Activated naive CD8-positive, alpha-beta T cell treated with anti-CD3 and anti-CD28 coated beads, Interleukin-2, amount 50 U/mL, for 16 hours (primary cell): ENCODE data around the gene SPATA31A6.
"Not testable (repeated sequence)": the region's sequence is repeated elsewhere in the genome, so short reads cannot be mapped to it uniquely, and the experiment has no call there.

Experiments
- DNase-seq: peaks from one replicate; pipeline ENCODE4 v3.0.0-alpha.2; 2020; ENCODE audit warnings: low read depth, low spot score

The SPATA31A6 gene

GRCh38 chr9:42183359-42183758 lies at the start of gene SPATA31A6:
Gene SPATA31A6 (plus strand): TSS chr9:42183659. CDS start chr9:42183688, 29 bp downstream.
- not testable (repeated sequence) for DNase-seq

DNA sequence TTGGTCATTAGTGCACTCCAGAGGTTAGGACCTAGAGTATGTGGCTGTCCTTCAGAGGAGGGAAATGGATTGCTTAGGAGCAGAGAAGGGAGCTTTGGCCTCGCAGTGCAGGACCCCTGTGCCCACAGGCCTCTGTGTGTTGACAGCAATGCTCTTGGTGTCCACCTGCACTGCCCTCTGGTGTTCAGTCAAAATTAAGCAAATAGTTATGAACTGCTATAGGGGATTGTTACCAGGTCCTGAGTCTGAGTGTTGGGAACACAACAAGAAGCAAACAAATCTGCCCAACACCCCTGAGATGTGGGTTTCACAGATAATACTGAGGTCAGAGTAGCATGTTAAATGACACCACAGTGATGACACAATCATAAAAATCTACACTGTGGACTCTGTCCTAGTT lies 23.2 kb upstream of the SPATA31A6 start:
- DNase-seq, result not testable (repeated sequence)

GRCh38 chr9:42219861-42220260 lies 36.4 kb downstream of the SPATA31A6 start:
- not testable (repeated sequence) for DNase-seq

GRCh38 chr9:42223230-42223629 lies 39.8 kb downstream of the SPATA31A6 start:
- DNase-seq, result not testable (repeated sequence)

DNA sequence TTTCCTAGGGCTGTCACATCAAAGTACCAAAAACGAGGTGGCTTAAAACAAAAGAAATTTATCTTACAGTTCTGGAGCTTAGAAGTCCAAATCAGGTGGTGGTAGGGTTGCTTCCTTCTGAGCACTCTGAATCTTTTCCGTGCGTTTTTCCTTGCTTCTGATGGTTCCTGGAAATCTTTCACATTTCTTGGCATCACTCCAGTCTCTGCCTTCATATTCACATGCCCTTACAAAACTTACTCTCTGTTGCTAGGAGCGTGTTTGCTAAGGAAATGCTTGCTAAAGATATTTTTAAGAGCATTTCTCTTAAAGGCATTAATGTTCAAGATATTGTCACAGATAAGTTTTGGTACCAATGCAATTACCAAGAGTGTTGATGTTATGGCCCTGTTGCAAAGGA lies 49.6 kb downstream of the SPATA31A6 start:
- not testable (repeated sequence) for DNase-seq

- not testable (repeated sequence) for DNase-seq
Observed at GRCh38 chr9:42234610-42235009, 51.2 kb downstream of the SPATA31A6 start.

- DNase-seq, result not testable (repeated sequence)
Observed at GRCh38 chr9:42235352-42235991, 52.0 kb downstream of the SPATA31A6 start.

DNA sequence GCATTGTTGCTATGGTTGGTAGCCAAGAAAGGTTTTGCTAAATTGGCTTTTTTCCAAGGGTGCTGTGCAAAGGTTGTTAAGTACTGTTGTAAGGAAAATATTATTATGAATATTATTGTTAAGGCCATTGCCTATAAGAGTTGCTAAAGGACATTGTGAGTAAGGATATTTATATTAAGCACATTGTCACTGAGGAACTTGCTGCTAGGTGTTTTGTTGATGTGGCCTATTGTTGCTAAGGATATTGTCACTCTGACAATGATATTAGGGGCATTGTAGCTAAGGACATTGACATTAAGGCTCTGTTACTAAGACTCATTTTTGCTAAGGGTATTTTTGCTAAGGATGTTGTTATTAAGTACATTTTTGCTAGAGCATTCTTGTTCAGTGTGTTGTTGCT lies 52.6 kb downstream of the SPATA31A6 start:
- not testable (repeated sequence) for DNase-seq

DNA sequence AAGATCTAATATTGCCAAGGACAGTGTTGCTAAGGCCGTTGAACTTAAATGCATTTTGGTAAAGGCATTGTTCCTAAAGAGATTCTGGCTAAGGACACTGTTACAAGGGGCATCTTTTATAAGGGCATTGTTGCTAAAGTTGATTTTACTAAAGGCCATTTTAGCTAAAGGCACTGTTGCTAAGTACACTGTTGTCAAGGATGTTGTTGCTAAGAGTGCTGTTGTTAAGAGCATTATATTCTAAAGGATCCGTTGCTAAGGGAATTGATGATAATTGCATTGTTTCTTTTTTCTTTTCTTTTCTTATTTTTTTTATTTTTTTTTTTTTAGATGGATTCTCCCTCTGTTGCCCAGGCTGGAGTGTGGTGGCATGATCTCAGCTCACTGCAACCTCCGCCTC lies 53.9 kb downstream of the SPATA31A6 start:
- DNase-seq, result not testable (repeated sequence)

DNA sequence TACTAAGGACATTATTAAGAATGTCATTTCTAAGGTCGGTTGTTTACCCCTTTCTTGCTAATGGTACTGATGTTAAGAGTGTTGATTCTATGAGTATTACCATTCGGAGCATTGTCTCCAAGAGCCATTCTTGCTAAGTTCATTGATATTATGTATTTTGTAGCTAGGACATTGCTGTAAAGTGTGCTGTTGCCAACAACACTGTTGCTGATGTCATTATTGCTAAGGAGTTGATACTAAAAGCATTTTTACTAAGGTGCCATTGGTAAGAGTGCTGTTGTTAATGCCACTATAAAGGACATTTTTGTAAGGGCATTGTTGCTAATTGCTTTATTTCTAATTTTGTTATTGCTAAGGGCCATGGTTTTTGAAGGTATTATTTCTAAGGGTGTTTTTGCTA lies 55.4 kb downstream of the SPATA31A6 start:
- not testable (repeated sequence) for DNase-seq
